Heart left ventricle (tissue), 13 donors: ENCODE data around the gene EBP.

Source experiments
- POLR2A ChIP-seq, 2 donors: fragments of 450-650 bp; IDR thresholded peaks; one replicate each; pipeline ENCODE4 v1.6.1; 2017; ENCODE audit warnings: antibody characterized with exemption in 2 of 2, mild to moderate bottlenecking in 2 of 2, moderate library complexity in 2 of 2
- TF ChIP-seq, protein P1 (sequence below), 12 donors: fragments of 200-600 bp; sonication (generic) in 4 of 12; IDR thresholded peaks; one replicate each; pipeline versions ENCODE4 v1.5.0 to v1.8.0; 2018 to 2022; ENCODE audit warnings: antibody characterized with exemption in 12 of 12, mild to moderate bottlenecking in 5 of 12
- donor health status: ischemic (EF 13 %, LVEDD 7.1; RV severe dilation, severe dysfunction).
- donor health status: DM: no; HTN: yes; CAD: no.
- donor health status: DM: no; HTN: no; CAD: no.
- donor health status: ischemic (EF 25% LVEDD 6.9; RV normal size, moderate dysfunction).
- donor health status: ischemic (EF 25% LVEDD 5.7; RV mildly dilated, moderate dysfunction).
- donor health status: ischemic (EF 35%, LVEDD 5.7; RV mildly dilated, moderate dysfunction).
- donor health status: nonischemic (EF 11% LVEDD 7.7; RV severe dilation, severe dysfunction).
- donor health status: DM: yes; HTN: yes; CAD: no.
- donor health status: PGD.
- donor health status: ischemic (EF 29% LVEDD 5.4; RV normal size, mild dysfunction).
- donor health status: nonischemic (EF 23%, LVEDD 6.1; RV moderate dilation, normal function).

DNA sequence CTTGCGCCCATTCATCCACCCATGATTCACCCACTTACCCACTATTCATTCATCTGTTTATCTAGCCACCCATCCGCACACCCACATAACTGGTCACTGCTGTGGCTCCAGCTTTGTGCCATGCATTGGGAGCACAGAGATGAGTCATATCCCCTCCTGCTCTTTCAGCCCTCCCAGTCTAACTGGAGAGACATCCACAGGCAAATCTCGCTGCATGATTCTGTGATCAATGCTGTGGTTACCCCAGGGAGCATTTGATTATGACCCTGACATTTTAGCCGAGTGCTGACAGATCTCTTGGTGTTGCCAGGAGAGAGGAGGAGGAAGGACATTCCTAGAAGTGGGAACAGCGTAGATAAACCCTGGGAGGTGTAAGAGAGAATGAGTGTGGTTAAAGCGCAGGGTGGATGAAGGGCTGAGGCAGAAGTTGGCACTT is 23.2 kb upstream of the EBP start:
- TF ChIP-seq, protein P1, sequence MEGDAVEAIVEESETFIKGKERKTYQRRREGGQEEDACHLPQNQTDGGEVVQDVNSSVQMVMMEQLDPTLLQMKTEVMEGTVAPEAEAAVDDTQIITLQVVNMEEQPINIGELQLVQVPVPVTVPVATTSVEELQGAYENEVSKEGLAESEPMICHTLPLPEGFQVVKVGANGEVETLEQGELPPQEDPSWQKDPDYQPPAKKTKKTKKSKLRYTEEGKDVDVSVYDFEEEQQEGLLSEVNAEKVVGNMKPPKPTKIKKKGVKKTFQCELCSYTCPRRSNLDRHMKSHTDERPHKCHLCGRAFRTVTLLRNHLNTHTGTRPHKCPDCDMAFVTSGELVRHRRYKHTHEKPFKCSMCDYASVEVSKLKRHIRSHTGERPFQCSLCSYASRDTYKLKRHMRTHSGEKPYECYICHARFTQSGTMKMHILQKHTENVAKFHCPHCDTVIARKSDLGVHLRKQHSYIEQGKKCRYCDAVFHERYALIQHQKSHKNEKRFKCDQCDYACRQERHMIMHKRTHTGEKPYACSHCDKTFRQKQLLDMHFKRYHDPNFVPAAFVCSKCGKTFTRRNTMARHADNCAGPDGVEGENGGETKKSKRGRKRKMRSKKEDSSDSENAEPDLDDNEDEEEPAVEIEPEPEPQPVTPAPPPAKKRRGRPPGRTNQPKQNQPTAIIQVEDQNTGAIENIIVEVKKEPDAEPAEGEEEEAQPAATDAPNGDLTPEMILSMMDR (IDR thresholded peaks at IDR 0.05) = no peak
- TF ChIP-seq POLR2A (IDR thresholded peaks at IDR 0.05) = no peak
